Measurements from ENCODE around the gene COL4A4.

DNA sequence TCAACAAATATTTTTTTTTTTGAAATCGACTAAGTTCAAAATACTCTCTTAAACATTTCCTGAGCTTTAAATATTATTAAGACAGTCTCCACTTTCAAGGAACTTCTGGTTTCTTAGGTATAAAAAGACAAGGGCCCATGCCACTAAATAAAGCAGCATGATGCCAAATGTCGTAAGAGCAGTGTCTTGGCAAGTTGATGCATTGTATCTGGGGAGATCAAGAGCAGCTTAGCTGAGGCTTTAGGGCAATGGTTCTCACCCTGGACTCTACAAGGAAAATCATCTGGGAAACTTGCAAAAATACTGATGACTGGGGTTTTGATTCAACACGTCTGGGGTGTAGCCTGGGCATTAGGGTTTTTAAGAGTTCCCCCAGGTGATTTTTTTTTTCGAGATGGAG lies 41.7 kb upstream of the COL4A4 start:
- TF ChIP-seq, protein P1, sequence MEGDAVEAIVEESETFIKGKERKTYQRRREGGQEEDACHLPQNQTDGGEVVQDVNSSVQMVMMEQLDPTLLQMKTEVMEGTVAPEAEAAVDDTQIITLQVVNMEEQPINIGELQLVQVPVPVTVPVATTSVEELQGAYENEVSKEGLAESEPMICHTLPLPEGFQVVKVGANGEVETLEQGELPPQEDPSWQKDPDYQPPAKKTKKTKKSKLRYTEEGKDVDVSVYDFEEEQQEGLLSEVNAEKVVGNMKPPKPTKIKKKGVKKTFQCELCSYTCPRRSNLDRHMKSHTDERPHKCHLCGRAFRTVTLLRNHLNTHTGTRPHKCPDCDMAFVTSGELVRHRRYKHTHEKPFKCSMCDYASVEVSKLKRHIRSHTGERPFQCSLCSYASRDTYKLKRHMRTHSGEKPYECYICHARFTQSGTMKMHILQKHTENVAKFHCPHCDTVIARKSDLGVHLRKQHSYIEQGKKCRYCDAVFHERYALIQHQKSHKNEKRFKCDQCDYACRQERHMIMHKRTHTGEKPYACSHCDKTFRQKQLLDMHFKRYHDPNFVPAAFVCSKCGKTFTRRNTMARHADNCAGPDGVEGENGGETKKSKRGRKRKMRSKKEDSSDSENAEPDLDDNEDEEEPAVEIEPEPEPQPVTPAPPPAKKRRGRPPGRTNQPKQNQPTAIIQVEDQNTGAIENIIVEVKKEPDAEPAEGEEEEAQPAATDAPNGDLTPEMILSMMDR (IDR thresholded peaks at IDR 0.05) = no peak
- no peak for TF ChIP-seq EP300 (IDR thresholded peaks at IDR 0.05)
- no peak for TF ChIP-seq POLR2A (IDR thresholded peaks at IDR 0.05; ENCODE audit: low read length)
- TF ChIP-seq, protein P2, sequence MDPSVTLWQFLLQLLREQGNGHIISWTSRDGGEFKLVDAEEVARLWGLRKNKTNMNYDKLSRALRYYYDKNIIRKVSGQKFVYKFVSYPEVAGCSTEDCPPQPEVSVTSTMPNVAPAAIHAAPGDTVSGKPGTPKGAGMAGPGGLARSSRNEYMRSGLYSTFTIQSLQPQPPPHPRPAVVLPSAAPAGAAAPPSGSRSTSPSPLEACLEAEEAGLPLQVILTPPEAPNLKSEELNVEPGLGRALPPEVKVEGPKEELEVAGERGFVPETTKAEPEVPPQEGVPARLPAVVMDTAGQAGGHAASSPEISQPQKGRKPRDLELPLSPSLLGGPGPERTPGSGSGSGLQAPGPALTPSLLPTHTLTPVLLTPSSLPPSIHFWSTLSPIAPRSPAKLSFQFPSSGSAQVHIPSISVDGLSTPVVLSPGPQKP (IDR thresholded peaks at IDR 0.05; ENCODE audit: low read depth, low read length) = no peak
- TF ChIP-seq, protein P3, sequence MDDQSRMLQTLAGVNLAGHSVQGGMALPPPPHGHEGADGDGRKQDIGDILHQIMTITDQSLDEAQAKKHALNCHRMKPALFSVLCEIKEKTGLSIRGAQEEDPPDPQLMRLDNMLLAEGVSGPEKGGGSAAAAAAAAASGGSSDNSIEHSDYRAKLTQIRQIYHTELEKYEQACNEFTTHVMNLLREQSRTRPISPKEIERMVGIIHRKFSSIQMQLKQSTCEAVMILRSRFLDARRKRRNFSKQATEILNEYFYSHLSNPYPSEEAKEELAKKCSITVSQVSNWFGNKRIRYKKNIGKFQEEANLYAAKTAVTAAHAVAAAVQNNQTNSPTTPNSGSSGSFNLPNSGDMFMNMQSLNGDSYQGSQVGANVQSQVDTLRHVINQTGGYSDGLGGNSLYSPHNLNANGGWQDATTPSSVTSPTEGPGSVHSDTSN (IDR thresholded peaks at IDR 0.05) = no peak
- no peak for TF ChIP-seq CEBPB (IDR thresholded peaks at IDR 0.05)
- TF ChIP-seq RCOR1 (IDR thresholded peaks at IDR 0.05; ENCODE audit: low read depth, low read length) = no peak
- TF ChIP-seq REST (IDR thresholded peaks at IDR 0.05) = no peak
- no peak for TF ChIP-seq JUNB (IDR thresholded peaks at IDR 0.05)
- no peak for TF ChIP-seq MAFK (IDR thresholded peaks at IDR 0.05; ENCODE audit: partially characterized antibody)
- TF ChIP-seq HDAC2 (IDR thresholded peaks at IDR 0.05) = no peak
- TF ChIP-seq, protein P4, sequence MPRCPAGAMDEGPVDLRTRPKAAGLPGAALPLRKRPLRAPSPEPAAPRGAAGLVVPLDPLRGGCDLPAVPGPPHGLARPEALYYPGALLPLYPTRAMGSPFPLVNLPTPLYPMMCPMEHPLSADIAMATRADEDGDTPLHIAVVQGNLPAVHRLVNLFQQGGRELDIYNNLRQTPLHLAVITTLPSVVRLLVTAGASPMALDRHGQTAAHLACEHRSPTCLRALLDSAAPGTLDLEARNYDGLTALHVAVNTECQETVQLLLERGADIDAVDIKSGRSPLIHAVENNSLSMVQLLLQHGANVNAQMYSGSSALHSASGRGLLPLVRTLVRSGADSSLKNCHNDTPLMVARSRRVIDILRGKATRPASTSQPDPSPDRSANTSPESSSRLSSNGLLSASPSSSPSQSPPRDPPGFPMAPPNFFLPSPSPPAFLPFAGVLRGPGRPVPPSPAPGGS (IDR thresholded peaks at IDR 0.05) = no peak
- no peak for TF ChIP-seq RARB (CRISPR knock-in tag; IDR thresholded peaks at IDR 0.05)
- no peak for TF ChIP-seq MYC (IDR thresholded peaks at IDR 0.05; ENCODE audit: borderline replicate concordance, low read length)
